Endothelial cell of umbilical vein (primary cell): Measurements from ENCODE around the gene SSC5D. TPM values are rescaled to one million over a fixed set of nuclear protein-coding genes. Genes with fewer than 3 reads are reported as not detected.

Experiments
- BruUV-seq: library from RNA; stranded (reverse); fragments of 400-500 nt; replicated peaks from 2 replicates; lab custom pipeline; 2021; lab: Mats Ljungman, UMichigan
- CTCF ChIA-PET: fragments of 300-600, 350-600 bp; sonication (Branson Sonifier 250); formaldehyde crosslinking; loops from one replicate; lab custom pipeline; 2021; ENCODE audit warnings: antibody characterized with exemption, inconsistent platforms; lab: Charles Lee
- POLR2A ChIA-PET: fragments of 300-600, 350-600 bp; sonication (Branson Sonifier 250); formaldehyde crosslinking; loops from one replicate; lab custom pipeline; 2021; ENCODE audit warnings: antibody characterized with exemption, inconsistent platforms; lab: Charles Lee
- DNase-seq: peaks from one replicate; pipeline ENCODE4 v3.0.0-alpha.2; 2011; ENCODE audit warnings: low read depth, low spot score
- FAIRE-seq: peaks from 2 replicates; lab custom pipeline; 2011; peaks lifted over from hg19 to GRCh38; lab: Jason Lieb, UNC
- H2AFZ ChIP-seq: 2 replicates; pipeline ENCODE4 v1.6.0; 2012; ENCODE audit warnings: low read depth, low read length, control low read depth, inconsistent platforms
- H3K27ac ChIP-seq: 2 replicates; pipeline ENCODE4 v1.5.1; 2011; ENCODE audit warnings: low read depth, mild to moderate bottlenecking, control low read depth, low read length, moderate library complexity; ENCODE audit not compliant: insufficient read depth
- H3K27me3 ChIP-seq, 2 experiments: 2 replicates each; pipeline versions ENCODE4 v1.6.0 to v1.6.1; 2011; ENCODE audit warnings: low read length in 2 of 2, mixed read lengths in 1 of 2; ENCODE audit not compliant: control insufficient read depth in 2 of 2, insufficient read depth in 2 of 2
- H3K36me3 ChIP-seq, 2 experiments: 2 replicates in 1 of 2; 3 replicates in 1 of 2; pipeline ENCODE4 v1.5.1; 2011; ENCODE audit warnings: low read length in 2 of 2, mild to moderate bottlenecking in 1 of 2, moderate library complexity in 1 of 2; ENCODE audit not compliant: control insufficient read depth in 2 of 2, insufficient read depth in 2 of 2; ENCODE audit errors: extremely low read depth in 1 of 2
- H3K4me1 ChIP-seq: 3 replicates; pipeline ENCODE4 v1.5.1; 2011; ENCODE audit warnings: mild to moderate bottlenecking, low read length; ENCODE audit not compliant: control insufficient read depth, insufficient read depth; ENCODE audit errors: extremely low read depth
- H3K4me2 ChIP-seq: 2 replicates; pipeline ENCODE4 v1.6.1; 2011; ENCODE audit warnings: low read length, control low read depth, mixed read lengths; ENCODE audit not compliant: insufficient read depth
- H3K4me3 ChIP-seq, 3 experiments: fragments of 200-600 bp in 1 of 3; sonication (generic), shearing (Covaris generic) in 1 of 3; replicated peaks in 1 of 3; 2 replicates each; pipeline ENCODE4 v1.5.1; 2011 to 2016; ENCODE audit warnings: control low read depth in 3 of 3, low read length in 3 of 3, mild to moderate bottlenecking in 2 of 3, inconsistent platforms in 1 of 3, low read depth in 1 of 3, moderate library complexity in 1 of 3; ENCODE audit not compliant: insufficient read depth in 1 of 3
- H3K79me2 ChIP-seq: 2 replicates; pipeline ENCODE4 v1.6.0; 2012; ENCODE audit warnings: low read length, inconsistent platforms; ENCODE audit not compliant: control insufficient read depth, insufficient read depth
- H3K9ac ChIP-seq: replicated peaks from 2 replicates; pipeline ENCODE3; 2011; ENCODE audit warnings: low read length, control low read depth; ENCODE audit not compliant: insufficient read depth; ENCODE audit errors: extremely low read depth
- H3K9me1 ChIP-seq: replicated peaks from 3 replicates; pipeline ENCODE4 v1.6.0; 2011; ENCODE audit warnings: mild to moderate bottlenecking, low read length; ENCODE audit not compliant: control insufficient read depth, insufficient read depth; ENCODE audit errors: extremely low read depth
- H3K9me3 ChIP-seq: replicated peaks from 2 replicates; pipeline ENCODE4 v1.5.1; 2012; ENCODE audit warnings: low read length, inconsistent platforms; ENCODE audit not compliant: control insufficient read depth, insufficient read depth
- H4K20me1 ChIP-seq: replicated peaks from 2 replicates; pipeline ENCODE3; 2011; ENCODE audit warnings: mild to moderate bottlenecking, low read length; ENCODE audit not compliant: control insufficient read depth, insufficient read depth; ENCODE audit errors: extremely low read depth
- CTCF ChIP-seq, 2 donors: IDR thresholded peaks; 1 replicate in 1 of 2; 2 replicates in 1 of 2; pipeline ENCODE4 v1.5.1; 2011; ENCODE audit warnings: low read length in 2 of 2, mild to moderate bottlenecking in 2 of 2, moderate library complexity in 2 of 2, control low read depth in 1 of 2, inconsistent platforms in 1 of 2, low read depth in 1 of 2; ENCODE audit not compliant: insufficient read depth in 1 of 2; ENCODE audit errors: extremely low read depth in 1 of 2
- EZH2 ChIP-seq: IDR thresholded peaks from 2 replicates; pipeline ENCODE4 v1.6.1; 2012; ENCODE audit warnings: borderline replicate concordance, low read depth, mild to moderate bottlenecking, moderate library complexity, low read length, inconsistent platforms; ENCODE audit not compliant: severe bottlenecking
- FOS ChIP-seq: IDR thresholded peaks from 2 replicates; pipeline ENCODE4 v1.6.1; 2011; ENCODE audit warnings: mild to moderate bottlenecking, low read length, moderate library complexity, borderline replicate concordance; ENCODE audit not compliant: insufficient read depth
- GATA2 ChIP-seq: IDR thresholded peaks from 2 replicates; pipeline ENCODE4 v1.7.0; 2011; ENCODE audit warnings: low read depth, mild to moderate bottlenecking, moderate library complexity, mixed read lengths, low read length; ENCODE audit not compliant: insufficient read length, insufficient read depth
- JUN ChIP-seq: IDR thresholded peaks from 2 replicates; pipeline ENCODE4 v1.6.1; 2011; ENCODE audit warnings: borderline replicate concordance, low read depth; ENCODE audit not compliant: insufficient read length, insufficient read depth
- MYC ChIP-seq: IDR thresholded peaks from one replicate; pipeline ENCODE4 v1.6.1; 2011; ENCODE audit warnings: mild to moderate bottlenecking, low read depth, low read length
- POLR2A ChIP-seq: IDR thresholded peaks from 2 replicates; pipeline ENCODE4 v1.6.1; 2012; ENCODE audit warnings: low read depth, mild to moderate bottlenecking, control low read depth, low read length
- POLR2AphosphoS5 ChIP-seq: IDR thresholded peaks from 2 replicates; pipeline ENCODE4 v1.6.1; 2012; ENCODE audit warnings: low read depth, mild to moderate bottlenecking, control low read depth, low read length, moderate library complexity; ENCODE audit not compliant: insufficient read depth
- dilution Hi-C: fragments of 300-500 bp; cut with MboI; formaldehyde crosslinking; loops from one replicate; pipeline ENCODE4 v1.15.0; 2019; ENCODE audit warnings: low sequenced_read_pairs; ENCODE audit not compliant: extremely low pct_ligation_motif_present
- intact Hi-C: fragments of 100-400 bp; cut with micrococcal nuclease; formaldehyde crosslinking; loops from one replicate; pipeline ENCODE4 v1.10.0; 2022
- polyA plus RNA-seq, 4 experiments: library from polyadenylated mRNA; depleted of rRNA in 3 of 4; stranded (reverse) in 3 of 4; unstranded in 1 of 4; fragments of >200 nt; gene quantifications; 2 replicates each; pipeline versions ENCODE4 v1.2.1 to v1.2.3, GENCODE V29; 2011 to 2012; ENCODE audit warnings: missing spikeins in 1 of 4
- total RNA-seq: library from RNA; stranded (reverse); gene quantifications from 2 replicates; pipeline ENCODE4 v1.2.3, GENCODE V29; 2021
- TF ChIP-seq, protein P1 (sequence below): IDR thresholded peaks from 2 replicates; pipeline ENCODE4 v1.6.1; 2011; ENCODE audit not compliant: insufficient read depth, insufficient read length

SSC5D gene
- total and polyA plus RNA-seq, 2 donors (not counting 3 experiments of a cell fraction or from before 2014, with no cell fraction given): 0.47 to 1.3 TPM

DNA sequence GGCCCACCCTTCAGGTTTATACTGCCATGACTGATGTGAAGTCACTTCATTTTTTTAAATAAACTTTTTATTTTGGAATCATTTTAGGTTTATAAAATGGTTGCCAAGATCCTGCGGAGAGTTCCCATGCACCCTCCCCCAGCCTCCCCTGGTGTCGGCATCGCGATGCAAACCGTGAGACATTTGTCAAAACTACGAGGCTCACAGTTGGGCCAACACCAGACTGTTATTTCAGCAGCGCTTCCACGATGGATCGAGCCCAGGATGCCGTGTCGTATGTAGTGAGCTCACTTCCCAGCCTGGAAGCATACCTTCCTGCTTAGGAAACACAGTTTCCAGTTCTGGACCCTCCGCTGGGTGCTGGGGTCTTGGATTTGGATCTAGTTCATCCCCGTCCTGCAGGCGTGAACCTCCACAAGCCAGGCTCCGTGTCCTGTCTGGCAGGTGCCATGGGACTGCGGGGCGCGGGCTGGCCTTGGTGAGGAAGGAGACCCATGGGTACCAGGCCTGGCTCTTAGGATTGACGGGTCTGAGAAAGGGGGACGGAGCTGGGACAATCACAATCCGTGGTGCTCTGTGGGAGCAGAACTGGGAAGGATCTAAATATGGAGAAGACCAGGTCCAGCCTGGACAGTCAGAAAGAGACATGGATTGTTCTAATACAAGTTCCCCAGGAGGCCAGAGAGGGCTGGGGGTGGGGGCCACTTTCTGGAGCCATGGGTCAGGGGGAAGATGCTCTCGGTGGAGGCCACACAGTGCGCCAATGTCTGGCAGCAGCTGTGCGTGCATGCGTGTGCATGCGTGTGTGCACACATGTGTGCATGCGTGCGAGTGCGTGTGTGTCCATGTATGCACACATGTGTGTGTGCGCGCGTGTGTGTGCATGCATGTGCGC lies 51.1 kb downstream of the SSC5D start:
- TF ChIP-seq EZH2: no peak
- TF ChIP-seq POLR2AphosphoS5: no peak
- TF ChIP-seq CTCF (IDR thresholded peaks at IDR 0.05; ENCODE audit: extremely low read depth in 1 of 2, insufficient read depth in 1 of 2, low read depth in 1 of 2, low read length in 2 of 2): no peak
- no peak for TF ChIP-seq MYC
- no peak for TF ChIP-seq GATA2
- no peak for TF ChIP-seq POLR2A
- TF ChIP-seq FOS: no peak
- TF ChIP-seq JUN: no peak
- TF ChIP-seq, protein P1, sequence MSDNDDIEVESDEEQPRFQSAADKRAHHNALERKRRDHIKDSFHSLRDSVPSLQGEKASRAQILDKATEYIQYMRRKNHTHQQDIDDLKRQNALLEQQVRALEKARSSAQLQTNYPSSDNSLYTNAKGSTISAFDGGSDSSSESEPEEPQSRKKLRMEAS: no peak
- Histone ChIP-seq H3K9me1 (no peaks in the 10 kb centered on the region), H3K9me3 (no peaks in the 10 kb centered on the region), H3K4me3 (no peak overlapping the region), H3K36me3 (no peaks in the 10 kb centered on the region), H2AFZ (no peak overlapping the region), H3K9ac (no peak overlapping the region), H3K4me2 (no peak overlapping the region), H4K20me1 (no peaks in the 10 kb centered on the region), H3K4me1 (no peaks in the 10 kb centered on the region), H3K27ac (no peak overlapping the region), H3K79me2 (no peaks in the 10 kb centered on the region), H3K27me3 (no peaks in the 10 kb centered on the region)
- FAIRE-seq: no peak
- ChIA-PET POLR2A (no interaction called here), CTCF (no interaction called here)
- intact Hi-C loops (no loop called here), dilution Hi-C loops (no loop called here)
- no peak for DNase-seq
- BruUV-seq: no TSS peak
